Measurements from ENCODE around the gene PDYN. TPM values are rescaled to one million over a fixed set of nuclear protein-coding genes. Genes with fewer than 3 reads are reported as not detected.

PDYN gene
- polyA plus RNA-seq, 1 donor (not counting 4 experiments of a cell fraction or from before 2014, with no cell fraction given): not detected

DNA sequence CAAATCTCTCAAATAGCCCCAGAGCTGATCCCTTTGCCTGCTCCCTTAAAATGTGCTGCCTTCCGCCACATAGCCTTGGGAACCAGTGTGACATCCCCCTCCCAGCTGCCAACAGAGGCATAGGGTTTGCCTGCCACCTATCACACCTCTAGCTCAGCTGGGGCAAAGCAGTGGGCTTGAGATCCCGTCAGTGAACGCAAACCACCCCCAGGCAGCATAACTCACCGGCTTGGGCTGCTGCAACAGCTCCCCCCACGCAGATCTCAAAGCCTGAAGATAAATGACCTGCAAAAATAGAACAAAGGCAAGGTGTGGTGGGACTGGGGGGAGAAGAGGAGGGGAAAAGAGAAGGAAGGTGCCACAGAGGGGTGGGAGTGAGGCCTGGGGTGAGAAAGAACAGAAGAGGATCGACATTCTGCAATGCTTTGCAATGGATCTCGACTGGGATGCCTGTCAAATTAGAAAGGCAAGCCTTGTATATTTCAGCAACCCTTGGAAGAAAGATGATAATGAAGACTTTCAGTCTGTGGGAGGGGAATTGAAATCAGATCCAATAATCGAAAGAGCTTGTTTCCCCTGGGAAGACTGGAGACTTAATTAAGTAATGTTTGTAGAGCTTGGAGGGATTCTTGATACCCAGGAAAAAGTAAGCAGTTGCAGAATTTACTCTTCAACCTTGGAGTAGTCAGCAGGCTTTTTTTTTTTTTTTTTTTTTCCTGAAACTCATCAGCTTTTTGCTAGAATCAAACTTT, 1.3 kb downstream of the PDYN start:
- Histone ChIP-seq H2AFZ (ENCODE audit: control insufficient read depth, low read length) (no peak overlapping the region), H3K27me3 (ENCODE audit: control insufficient read depth, extremely low read depth, insufficient read depth, low read length) (peaks cover 76% of the 10 kb centered on the region), H3K79me2 (ENCODE audit: control insufficient read depth, insufficient read depth, low read length) (no peaks in the 10 kb centered on the region), H3K9me1 (ENCODE audit: control insufficient read depth, extremely low read depth, insufficient read depth, low read length) (no peaks in the 10 kb centered on the region), H3K36me3 (ENCODE audit: control insufficient read depth in 2 of 2, extremely low read depth in 1 of 2, insufficient read depth in 2 of 2, low read length in 2 of 2) (no peaks in the 10 kb centered on the region), H3K4me1 (ENCODE audit: control insufficient read depth, extremely low read depth, insufficient read depth, low read length) (peaks cover 3% of the 10 kb centered on the region), H4K20me1 (ENCODE audit: control insufficient read depth, extremely low read depth, insufficient read depth, low read length) (no peaks in the 10 kb centered on the region), H3K4me3 (ENCODE audit: control insufficient read depth in 2 of 3, extremely low read depth in 1 of 3, insufficient read depth in 2 of 3, low read depth in 1 of 3, low read length in 3 of 3) (no peak overlapping the region), H3K9ac (ENCODE audit: control insufficient read depth, extremely low read depth, insufficient read depth, low read length) (no peak overlapping the region), H3K27ac (ENCODE audit: control insufficient read depth, insufficient read depth, low read length) (no peak overlapping the region), H3K4me2 (ENCODE audit: control insufficient read depth, extremely low read depth, insufficient read depth, low read depth, low read length) (no peak overlapping the region), H3K9me3 (ENCODE audit: control insufficient read depth, low read depth, low read length) (no peaks in the 10 kb centered on the region)
- TF ChIP-seq EZH2 (IDR thresholded peaks at IDR 0.05; ENCODE audit: low read length) (no peak), CTCF (optimal IDR thresholded peaks at IDR 0.05 in 1 of 3, IDR thresholded peaks at IDR 0.05 in 1 of 3, conservative IDR thresholded peaks at IDR 0.05 in 1 of 3; ENCODE audit: extremely low read depth in 1 of 3, insufficient read depth in 2 of 3, low read length in 3 of 3) (no peak)
- FAIRE-seq: no peak
- dilution Hi-C loops (cut with MboI; ENCODE audit: extremely low pct_ligation_motif_present, low sequenced_read_pairs): no loop called here
- no peak for DNase-seq (ENCODE audit: low read depth, low spot score)

DNA sequence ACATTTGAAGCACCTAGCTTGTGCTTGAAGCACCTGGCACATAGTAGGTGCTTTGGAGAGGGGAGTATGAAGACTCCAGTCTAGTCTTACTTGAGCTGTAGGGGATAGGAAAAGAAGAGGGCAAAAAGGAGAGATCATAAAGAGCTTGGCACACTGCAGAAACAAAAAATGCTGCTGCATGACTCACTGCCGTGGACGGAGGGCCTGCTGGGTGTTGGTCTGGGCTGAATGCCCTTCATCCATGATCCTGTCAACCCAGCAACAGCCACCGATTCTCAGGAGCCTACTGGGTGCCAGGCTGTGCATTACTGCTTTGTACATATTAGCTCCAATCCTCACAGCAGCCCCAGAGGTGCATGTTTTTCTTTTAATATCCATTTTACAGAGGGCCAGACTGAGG, 6.0 kb downstream of the PDYN start:
- Histone ChIP-seq H3K79me2 (ENCODE audit: control insufficient read depth, insufficient read depth, low read length) (no peaks in the 10 kb centered on the region), H2AFZ (ENCODE audit: control insufficient read depth, low read length) (no peak overlapping the region), H3K27me3 (ENCODE audit: control insufficient read depth, extremely low read depth, insufficient read depth, low read length) (peaks cover 47% of the 10 kb centered on the region), H3K9me3 (ENCODE audit: control insufficient read depth, low read depth, low read length) (no peaks in the 10 kb centered on the region), H3K4me1 (ENCODE audit: control insufficient read depth, extremely low read depth, insufficient read depth, low read length) (no peaks in the 10 kb centered on the region), H3K4me2 (ENCODE audit: control insufficient read depth, extremely low read depth, insufficient read depth, low read depth, low read length) (no peak overlapping the region), H3K36me3 (ENCODE audit: control insufficient read depth in 2 of 2, extremely low read depth in 1 of 2, insufficient read depth in 2 of 2, low read length in 2 of 2) (no peaks in the 10 kb centered on the region), H3K9me1 (ENCODE audit: control insufficient read depth, extremely low read depth, insufficient read depth, low read length) (no peaks in the 10 kb centered on the region), H3K4me3 (ENCODE audit: control insufficient read depth in 2 of 3, extremely low read depth in 1 of 3, insufficient read depth in 2 of 3, low read depth in 1 of 3, low read length in 3 of 3) (no peak overlapping the region), H4K20me1 (ENCODE audit: control insufficient read depth, extremely low read depth, insufficient read depth, low read length) (no peaks in the 10 kb centered on the region), H3K9ac (ENCODE audit: control insufficient read depth, extremely low read depth, insufficient read depth, low read length) (no peak overlapping the region), H3K27ac (ENCODE audit: control insufficient read depth, insufficient read depth, low read length) (no peak overlapping the region)
- dilution Hi-C loops (cut with MboI; ENCODE audit: extremely low pct_ligation_motif_present, low sequenced_read_pairs): no loop called here
- DNase-seq (ENCODE audit: low read depth, low spot score) (no peak), FAIRE-seq (no peak)
- TF ChIP-seq EZH2 (IDR thresholded peaks at IDR 0.05; ENCODE audit: low read length) (no peak), CTCF (optimal IDR thresholded peaks at IDR 0.05 in 1 of 3, IDR thresholded peaks at IDR 0.05 in 1 of 3, conservative IDR thresholded peaks at IDR 0.05 in 1 of 3; ENCODE audit: extremely low read depth in 1 of 3, insufficient read depth in 2 of 3, low read length in 3 of 3) (no peak)

All from keratinocyte (primary cell).